Astrocyte (in vitro differentiated cells and primary cell): Measurements from ENCODE around the gene ZAP70.

Experiments
- EZH2 ChIP-seq: IDR thresholded peaks from 2 replicates; pipeline ENCODE4 v1.6.1; 2012; ENCODE audit warnings: mild to moderate bottlenecking, low read length, inconsistent platforms; ENCODE audit not compliant: insufficient read depth
- TF ChIP-seq, protein P1 (sequence below): IDR thresholded peaks from 2 replicates; pipeline ENCODE4 v1.5.1; 2011; ENCODE audit warnings: low read depth, mild to moderate bottlenecking, inconsistent platforms, low read length, moderate library complexity; ENCODE audit not compliant: insufficient read depth

DNA sequence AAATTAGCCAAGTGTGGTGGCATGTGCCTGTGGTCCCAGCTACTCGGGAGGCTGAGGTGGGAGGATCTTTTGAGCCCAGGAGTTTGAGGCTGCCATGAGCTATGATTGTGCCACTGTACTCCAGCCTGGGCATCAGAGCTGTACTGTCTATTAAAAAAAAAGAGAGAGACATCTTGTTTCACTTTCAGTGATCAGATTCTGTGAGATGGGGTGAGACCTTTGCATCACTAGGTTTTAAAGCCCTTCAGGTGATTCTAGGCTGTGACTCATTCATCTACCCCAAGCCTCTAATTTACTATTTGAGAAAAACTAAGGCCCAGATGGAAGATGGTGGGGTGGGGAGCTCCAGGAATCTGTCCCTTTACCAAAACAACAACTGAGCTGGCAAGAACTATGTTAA is 36.8 kb upstream of the ZAP70 start:
- TF ChIP-seq, protein P1, sequence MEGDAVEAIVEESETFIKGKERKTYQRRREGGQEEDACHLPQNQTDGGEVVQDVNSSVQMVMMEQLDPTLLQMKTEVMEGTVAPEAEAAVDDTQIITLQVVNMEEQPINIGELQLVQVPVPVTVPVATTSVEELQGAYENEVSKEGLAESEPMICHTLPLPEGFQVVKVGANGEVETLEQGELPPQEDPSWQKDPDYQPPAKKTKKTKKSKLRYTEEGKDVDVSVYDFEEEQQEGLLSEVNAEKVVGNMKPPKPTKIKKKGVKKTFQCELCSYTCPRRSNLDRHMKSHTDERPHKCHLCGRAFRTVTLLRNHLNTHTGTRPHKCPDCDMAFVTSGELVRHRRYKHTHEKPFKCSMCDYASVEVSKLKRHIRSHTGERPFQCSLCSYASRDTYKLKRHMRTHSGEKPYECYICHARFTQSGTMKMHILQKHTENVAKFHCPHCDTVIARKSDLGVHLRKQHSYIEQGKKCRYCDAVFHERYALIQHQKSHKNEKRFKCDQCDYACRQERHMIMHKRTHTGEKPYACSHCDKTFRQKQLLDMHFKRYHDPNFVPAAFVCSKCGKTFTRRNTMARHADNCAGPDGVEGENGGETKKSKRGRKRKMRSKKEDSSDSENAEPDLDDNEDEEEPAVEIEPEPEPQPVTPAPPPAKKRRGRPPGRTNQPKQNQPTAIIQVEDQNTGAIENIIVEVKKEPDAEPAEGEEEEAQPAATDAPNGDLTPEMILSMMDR: no peak
- TF ChIP-seq EZH2: no peak
